Placental epithelial cell (primary cell): ENCODE data around the gene USP17L21. TPM values are rescaled to one million over a fixed set of nuclear protein-coding genes. Genes with fewer than 3 reads are reported as not detected.

Experiments
- total RNA-seq: library from RNA; depleted of rRNA; stranded (reverse); fragments of >200 nt; gene quantifications from 2 replicates; pipeline ENCODE4 v1.2.3, GENCODE V29; 2012

USP17L21 gene
- not detected in 2 replicates for total RNA-seq

GRCh38 chr4:9262572-9262971 is at the start of gene USP17L21:
USP17L21 (plus strand) TSS chr4:9262872; CDS start chr4:9262872, 0 bp downstream.

GRCh38 chr4:9215105-9215504 is 47.6 kb upstream of the USP17L21 start, which contains the start of gene USP17L11:
USP17L11 (plus strand) TSS chr4:9215405; CDS start chr4:9215405, 0 bp downstream.

GRCh38 chr4:9219852-9220251 is 42.8 kb upstream of the USP17L21 start, which contains the start of gene USP17L12:
USP17L12 (plus strand) TSS chr4:9220152; CDS start chr4:9220152, 0 bp downstream.

GRCh38 chr4:9224596-9224995 is 38.1 kb upstream of the USP17L21 start, which contains the start of gene USP17L13:
USP17L13 (plus strand) TSS chr4:9224896; CDS start chr4:9224896, 0 bp downstream.

GRCh38 chr4:9234085-9234484 is 28.6 kb upstream of the USP17L21 start, which contains the start of gene USP17L15:
USP17L15 (plus strand) TSS chr4:9234385; CDS start chr4:9234385, 0 bp downstream.

GRCh38 chr4:9243579-9243978 is 19.1 kb upstream of the USP17L21 start, which contains the start of gene USP17L17:
USP17L17 (plus strand) TSS chr4:9243879; CDS start chr4:9243879, 0 bp downstream.

GRCh38 chr4:9247953-9248680 is 14.6 kb upstream of the USP17L21 start, which contains the start of gene USP17L18:
USP17L18 (plus strand) TSS chr4:9248630; CDS start chr4:9248630, 0 bp downstream.

GRCh38 chr4:9253078-9253477 is 9.6 kb upstream of the USP17L21 start, which contains the start of gene USP17L19:
USP17L19 (plus strand) TSS chr4:9253378; CDS start chr4:9253378, 0 bp downstream.

GRCh38 chr4:9257824-9258223 is 4.8 kb upstream of the USP17L21 start, which contains the start of gene USP17L20:
USP17L20 (plus strand) TSS chr4:9258124; CDS start chr4:9258124, 0 bp downstream.

GRCh38 chr4:9267319-9267718 is 4.6 kb downstream of the USP17L21 start, which contains the start of gene USP17L22:
USP17L22 (plus strand) TSS chr4:9267619; CDS start chr4:9267619, 0 bp downstream.

Other genes with a start within 250 kb of the USP17L21 start
- gene FAM90A26, start 92.5 kb upstream of the USP17L21 start, total RNA-seq = not detected in 2 replicates
- not detected in 2 replicates for gene USP17L10, start 52.2 kb upstream of the USP17L21 start, total RNA-seq
- not detected in 2 replicates for gene USP17L11, start 47.5 kb upstream of the USP17L21 start, total RNA-seq
- not detected in 2 replicates for gene USP17L12, start 42.7 kb upstream of the USP17L21 start, total RNA-seq
- gene USP17L13, start 38.0 kb upstream of the USP17L21 start, total RNA-seq = not detected in 2 replicates
- gene USP17L15, start 28.5 kb upstream of the USP17L21 start, total RNA-seq = not detected in 2 replicates
- not detected in 2 replicates for gene USP17L17, start 19.0 kb upstream of the USP17L21 start, total RNA-seq
- not detected in 2 replicates for gene USP17L18, start 14.2 kb upstream of the USP17L21 start, total RNA-seq
- gene USP17L19, start 9.5 kb upstream of the USP17L21 start, total RNA-seq = not detected in 2 replicates
- not detected in 2 replicates for gene USP17L20, start 4.7 kb upstream of the USP17L21 start, total RNA-seq
- gene USP17L22, start 4.7 kb downstream of the USP17L21 start, total RNA-seq = not detected in 2 replicates
- gene USP17L24, start 62.3 kb downstream of the USP17L21 start, total RNA-seq = not detected in 2 replicates
- gene USP17L25, start 67.0 kb downstream of the USP17L21 start, total RNA-seq = not detected in 2 replicates
- gene USP17L26, start 71.8 kb downstream of the USP17L21 start, total RNA-seq = not detected in 2 replicates
- gene USP17L5, start 76.5 kb downstream of the USP17L21 start, total RNA-seq = not detected in 2 replicates
- gene USP17L27, start 81.3 kb downstream of the USP17L21 start, total RNA-seq = not detected in 2 replicates
- gene USP17L28, start 86.0 kb downstream of the USP17L21 start, total RNA-seq = not detected in 2 replicates
- gene USP17L29, start 90.8 kb downstream of the USP17L21 start, total RNA-seq = not detected in 2 replicates
- gene USP17L30, start 100.3 kb downstream of the USP17L21 start, total RNA-seq = not detected in 2 replicates
- gene DEFB131A, start 181.5 kb downstream of the USP17L21 start, total RNA-seq = not detected in 2 replicates